Muscle of leg (tissue), 11 donors: ENCODE results near the gene SYNPR. TPM values are rescaled to one million over a fixed set of nuclear protein-coding genes. Genes with fewer than 3 reads are reported as not detected.
"Not testable (repeated sequence)": the region's sequence is repeated elsewhere in the genome, so short reads cannot be mapped to it uniquely, and the experiment has no call there.

Experiments
- DNase-seq: peaks from one replicate; pipeline ENCODE4 v3.0.0; 2013
- H3K27ac ChIP-seq: one replicate; pipeline ENCODE4 v1.5.1; 2013; ENCODE audit warnings: mild to moderate bottlenecking, low read length, control low read depth
- H3K27me3 ChIP-seq: one replicate; pipeline ENCODE4 v1.6.1; 2013; ENCODE audit warnings: low read length; ENCODE audit not compliant: control insufficient read depth, insufficient read depth
- H3K36me3 ChIP-seq: one replicate; pipeline ENCODE4 v1.6.1; 2013; ENCODE audit warnings: low read length; ENCODE audit not compliant: control insufficient read depth, insufficient read depth
- H3K4me1 ChIP-seq: one replicate; pipeline ENCODE4 v1.6.1; 2013; ENCODE audit warnings: low read length; ENCODE audit not compliant: control insufficient read depth, insufficient read depth
- H3K4me3 ChIP-seq: one replicate; pipeline ENCODE4 v1.5.1; 2013; ENCODE audit warnings: low read length, control low read depth
- H3K9me3 ChIP-seq: replicated peaks from 2 replicates; pipeline ENCODE4 v1.6.1; 2013; ENCODE audit warnings: low read depth, low read length; ENCODE audit not compliant: control insufficient read depth
- WGBS: methylation state at CpG from one replicate; pipeline ENCODE4 v1.1.5; 2013; ENCODE audit warnings: missing lambda C conversion rate; ENCODE audit not compliant: insufficient coverage; 5-methylcytosine and 5-hydroxymethylcytosine counted together
- polyA plus RNA-seq, 8 donors: library from polyadenylated mRNA; unstranded; fragments of 120-200 nt; gene quantifications; one replicate each; pipeline versions ENCODE4 v1.2.1 to v1.2.3, GENCODE V29; 2013; ENCODE audit warnings: inconsistent platforms in 1 of 8, low replicate concordance in 1 of 8; ENCODE audit not compliant: insufficient read length in 8 of 8, insufficient read depth in 1 of 8
- total RNA-seq: library from RNA; stranded (reverse); fragments of 120-200 nt; gene quantifications from one replicate; pipeline ENCODE4 v1.2.4, GENCODE V29; 2013

The SYNPR gene
- total and polyA plus RNA-seq, 9 donors = 0.04 TPM; not detected in 8

DNA sequence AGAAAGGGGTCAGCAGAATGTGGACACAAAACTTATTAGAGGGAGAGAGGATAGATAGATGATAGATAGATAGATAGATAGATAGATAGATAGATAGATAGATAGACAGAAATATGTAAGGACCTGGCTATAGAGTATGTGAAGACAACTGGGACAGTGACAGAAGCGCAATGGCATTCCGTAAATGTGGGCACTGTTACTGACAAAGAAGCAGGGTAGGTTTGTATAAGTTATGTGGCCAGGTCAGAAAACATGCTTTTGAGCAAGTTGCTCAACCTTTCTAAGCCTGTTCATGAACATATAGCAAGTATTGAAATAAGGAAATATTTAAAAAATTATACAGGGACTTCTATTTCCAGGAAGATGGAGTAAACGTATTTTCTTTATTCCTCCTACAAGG is 357.1 kb downstream of the SYNPR start:
- no peak overlapping the region for H3K4me3 ChIP-seq
- no peak for DNase-seq
- H3K4me1 ChIP-seq = no peaks in the 10 kb centered on the region
- H3K36me3 ChIP-seq = no peaks in the 10 kb centered on the region
- H3K27ac ChIP-seq = no peak overlapping the region
- WGBS = 100% methylated on average over 1 of the region's 3 CpGs
- H3K27me3 ChIP-seq = no peaks in the 10 kb centered on the region
- H3K9me3 ChIP-seq = no peaks in the 10 kb centered on the region

DNA sequence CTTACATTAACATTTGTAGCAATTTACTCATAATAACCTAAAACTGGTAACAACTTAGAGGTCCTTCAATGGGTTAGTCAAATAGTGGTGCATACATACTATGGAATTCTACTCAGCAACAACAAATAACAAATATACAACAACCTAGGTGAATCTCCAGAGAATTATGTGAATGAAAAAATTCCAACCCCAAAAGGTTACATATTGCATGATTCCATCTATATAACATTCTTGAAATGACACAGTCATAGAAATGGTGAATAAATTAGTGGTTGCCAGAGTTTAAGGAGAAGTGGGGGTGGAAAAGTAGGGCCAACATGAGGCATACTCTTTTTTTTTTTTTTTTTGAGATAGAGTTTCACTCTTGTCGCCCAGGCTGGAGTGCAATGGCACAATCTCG is 361.7 kb downstream of the SYNPR start:
- WGBS = 75% methylated on average over 2 of the region's 2 CpGs
- H3K27ac ChIP-seq = no peak overlapping the region
- no peak overlapping the region for H3K4me3 ChIP-seq
- H3K9me3 ChIP-seq = no peaks in the 10 kb centered on the region
- H3K4me1 ChIP-seq = no peaks in the 10 kb centered on the region
- H3K36me3 ChIP-seq = no peaks in the 10 kb centered on the region
- H3K27me3 ChIP-seq = no peaks in the 10 kb centered on the region
- DNase-seq = no peak

DNA sequence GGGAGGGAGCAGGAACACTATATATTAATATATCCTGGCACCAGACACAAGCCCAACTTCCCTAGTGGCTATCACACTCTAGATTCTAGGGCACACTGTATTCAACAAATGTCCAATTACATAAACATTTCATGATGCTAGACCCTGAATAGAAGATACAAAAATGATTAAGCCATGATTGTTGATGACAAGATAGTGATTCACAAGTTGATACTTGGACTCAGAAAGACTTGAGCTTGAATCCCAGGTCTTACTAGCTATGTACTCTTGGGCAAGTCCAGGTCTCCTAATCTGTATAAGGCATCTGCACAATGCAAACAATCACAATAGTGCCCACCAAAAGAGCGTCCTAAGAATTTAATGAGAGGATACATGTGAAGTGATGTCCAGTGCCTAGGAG is 364.4 kb downstream of the SYNPR start:
- no peaks in the 10 kb centered on the region for H3K9me3 ChIP-seq
- DNase-seq = no peak
- H3K27me3 ChIP-seq = no peaks in the 10 kb centered on the region
- no peak overlapping the region for H3K27ac ChIP-seq
- no peak overlapping the region for H3K4me3 ChIP-seq
- H3K4me1 ChIP-seq = no peaks in the 10 kb centered on the region
- H3K36me3 ChIP-seq = no peaks in the 10 kb centered on the region
- WGBS = no CpG with 5 or more reads among the region's 1 CpG

DNA sequence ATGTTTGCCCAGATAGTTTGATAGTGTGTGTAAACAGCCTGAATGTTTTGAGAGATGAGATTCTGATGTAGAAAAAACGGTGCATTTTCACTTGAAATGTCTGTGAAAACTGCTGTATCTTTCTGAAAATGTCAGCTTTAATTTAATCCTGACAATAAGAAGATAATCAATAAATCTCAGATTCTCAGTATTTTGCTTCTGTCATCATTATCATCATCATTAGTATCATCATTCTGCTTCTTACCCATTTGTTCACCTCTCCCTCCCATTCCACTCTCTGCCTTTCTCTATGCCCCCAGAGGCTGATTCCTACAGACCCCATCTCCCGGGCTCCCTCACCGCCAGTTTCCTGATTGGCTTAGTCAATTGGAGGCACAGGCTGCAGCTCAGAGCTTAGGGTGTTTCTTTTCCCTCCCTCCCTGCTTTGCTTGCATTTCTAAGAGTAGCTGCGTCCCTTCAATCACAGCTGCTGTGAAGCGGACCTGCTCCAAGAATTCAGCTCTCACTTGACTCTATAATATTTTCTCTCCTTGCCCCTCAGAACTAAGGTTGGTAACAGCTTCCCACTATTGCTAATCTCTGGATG is 366.2 kb downstream of the SYNPR start:
- H3K27me3 ChIP-seq = no peaks in the 10 kb centered on the region
- H3K36me3 ChIP-seq = no peaks in the 10 kb centered on the region
- H3K27ac ChIP-seq = no peak overlapping the region
- H3K4me3 ChIP-seq = no peak overlapping the region
- WGBS = 58% methylated on average over 4 of the region's 5 CpGs
- DNase-seq = no peak
- no peaks in the 10 kb centered on the region for H3K4me1 ChIP-seq
- no peaks in the 10 kb centered on the region for H3K9me3 ChIP-seq

DNA sequence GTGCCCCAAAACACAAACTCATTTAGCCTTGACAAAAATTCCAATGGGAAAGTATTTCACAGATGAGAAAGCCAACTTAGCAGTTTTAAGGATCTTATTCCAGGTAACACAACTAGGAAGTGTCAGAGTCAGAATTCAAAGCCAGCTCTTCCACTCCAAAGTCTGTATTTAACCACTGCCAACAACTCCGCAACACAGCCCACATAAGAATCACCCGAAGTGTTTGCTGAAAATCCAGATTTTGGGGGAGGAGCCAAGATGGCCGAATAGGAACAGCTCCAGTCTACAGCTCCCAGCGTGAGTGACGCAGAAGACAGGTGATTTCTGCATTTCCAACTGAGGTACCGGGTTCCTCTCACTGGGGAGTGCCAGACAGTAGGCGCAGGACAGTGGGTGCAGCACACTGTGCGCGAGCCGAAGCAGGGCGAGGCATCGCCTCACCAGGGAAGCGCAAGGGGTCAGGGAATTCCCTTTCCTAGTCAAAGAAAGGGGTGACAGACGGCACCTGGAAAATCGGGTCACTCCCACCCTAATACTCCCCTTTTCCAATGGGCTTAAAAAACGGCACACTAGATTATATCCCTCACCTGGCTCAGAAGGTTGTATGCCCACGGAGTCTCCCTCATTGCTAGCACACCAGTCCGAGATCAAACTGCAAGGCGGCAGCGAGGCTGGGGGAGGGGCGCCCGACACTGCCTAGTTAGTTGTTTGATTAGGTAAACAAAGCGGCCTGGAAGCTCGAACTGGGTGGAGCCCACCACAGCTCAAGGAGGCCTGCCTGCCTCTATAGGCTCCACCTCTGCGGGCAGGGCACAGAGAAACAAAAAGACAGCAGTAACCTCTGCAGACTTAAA is 367.0 kb downstream of the SYNPR start:
- not testable (repeated sequence) for H3K4me3 ChIP-seq, H3K27ac ChIP-seq
- 56% methylated on average over 13 of the region's 25 CpGs for whole genome bisulfite sequencing

DNA sequence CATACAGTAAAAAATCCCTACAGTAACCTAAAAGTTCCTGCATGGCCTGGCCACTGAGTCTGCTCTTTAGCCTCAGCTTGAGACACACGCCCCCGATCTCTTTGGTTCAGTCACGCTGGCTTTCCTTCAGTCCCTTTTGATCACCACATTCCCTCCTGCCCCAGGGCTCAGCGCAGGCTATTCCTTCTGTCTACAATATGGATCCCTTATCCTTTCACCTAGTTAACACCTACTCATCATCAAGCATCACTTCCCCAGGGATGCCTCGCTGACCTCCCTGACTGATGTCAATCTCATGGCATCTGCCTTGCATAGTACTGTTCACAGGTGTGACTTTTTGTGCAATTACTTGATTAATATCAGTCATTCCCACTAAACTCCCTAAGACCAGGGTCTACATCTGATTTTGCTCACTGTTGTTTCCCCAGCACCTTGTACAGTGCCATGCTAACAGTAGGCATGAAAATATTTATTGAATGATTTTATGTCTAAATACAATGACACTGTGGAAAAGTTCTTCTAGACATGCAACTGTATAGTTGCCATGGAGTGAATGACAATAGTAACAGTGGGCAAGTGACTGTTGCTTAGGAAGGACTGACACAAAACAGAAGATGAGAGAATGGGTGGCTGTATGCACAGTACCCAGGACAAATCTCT is 374.1 kb downstream of the SYNPR start, which contains the start of gene SNTN:
SNTN (plus strand) TSS at position 610 of the 660 bp plus-strand sequence; CDS start at position 623, 13 bp downstream.
- Histone ChIP-seq H3K27me3 (no peaks in the 10 kb centered on the region), H3K36me3 (no peaks in the 10 kb centered on the region), H3K4me1 (no peaks in the 10 kb centered on the region), H3K9me3 (no peaks in the 10 kb centered on the region), H3K27ac (no peak within 1 kb of the TSS), H3K4me3 (no peak within 1 kb of the TSS)
- WGBS = 79% methylated on average over 5 of the region's 5 CpGs
- DNase-seq = no peak

More for the DNA sequence above, 367.0 kb downstream of the SYNPR start:
- H3K9me3 ChIP-seq, H3K27me3 ChIP-seq, H3K36me3 ChIP-seq, H3K4me1 ChIP-seq, DNase-seq: not testable (repeated sequence)

DNA sequence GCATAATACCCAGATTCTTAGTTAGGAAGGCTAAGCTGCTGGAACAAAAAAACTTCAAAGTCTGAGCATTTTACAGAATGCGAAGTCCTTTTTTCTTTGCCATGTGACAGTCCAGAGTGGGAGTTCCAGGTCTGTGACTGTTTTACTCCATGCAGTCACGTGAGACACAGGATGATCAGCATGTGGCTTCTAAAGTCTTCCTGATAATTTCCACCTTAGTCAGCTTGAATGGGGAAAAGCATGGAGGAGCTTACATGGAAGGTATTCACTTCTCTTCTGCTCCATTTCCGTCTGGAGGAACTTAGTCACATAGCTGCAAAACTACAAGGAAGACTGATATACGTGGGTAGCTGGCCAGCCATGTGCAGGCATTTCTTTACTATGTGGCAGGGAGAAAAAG is 376.1 kb downstream of the SYNPR start:
- H3K27me3 ChIP-seq = no peaks in the 10 kb centered on the region
- no peak overlapping the region for H3K4me3 ChIP-seq
- no peaks in the 10 kb centered on the region for H3K4me1 ChIP-seq
- H3K27ac ChIP-seq = no peak overlapping the region
- no peaks in the 10 kb centered on the region for H3K36me3 ChIP-seq
- H3K9me3 ChIP-seq = no peaks in the 10 kb centered on the region
- WGBS = 80% methylated on average over 1 of the region's 4 CpGs
- no peak for DNase-seq

DNA sequence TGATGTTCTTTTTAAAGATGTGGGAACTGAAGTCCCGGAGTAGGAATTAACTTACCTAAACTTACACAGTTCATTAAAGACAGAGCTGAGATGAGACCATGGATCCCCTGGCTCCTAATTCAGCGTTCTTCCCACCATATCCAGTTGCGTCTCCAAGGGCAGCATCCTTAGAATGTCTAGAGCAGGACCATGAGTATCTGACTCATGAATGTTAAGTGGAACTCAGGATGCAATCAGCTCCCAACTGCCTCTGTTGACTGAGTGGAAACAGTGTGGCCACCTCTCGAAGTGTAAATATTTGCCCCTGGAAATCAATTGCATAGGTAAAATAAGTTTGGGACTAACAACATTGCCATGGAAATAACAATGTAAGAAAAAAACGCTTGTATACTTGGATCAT is 376.8 kb downstream of the SYNPR start:
- Histone ChIP-seq H3K4me1 (no peaks in the 10 kb centered on the region), H3K27ac (no peak overlapping the region), H3K36me3 (no peaks in the 10 kb centered on the region), H3K4me3 (no peak overlapping the region), H3K9me3 (no peaks in the 10 kb centered on the region), H3K27me3 (no peaks in the 10 kb centered on the region)
- WGBS = no CpG with 5 or more reads among the region's 5 CpGs
- no peak for DNase-seq

DNA sequence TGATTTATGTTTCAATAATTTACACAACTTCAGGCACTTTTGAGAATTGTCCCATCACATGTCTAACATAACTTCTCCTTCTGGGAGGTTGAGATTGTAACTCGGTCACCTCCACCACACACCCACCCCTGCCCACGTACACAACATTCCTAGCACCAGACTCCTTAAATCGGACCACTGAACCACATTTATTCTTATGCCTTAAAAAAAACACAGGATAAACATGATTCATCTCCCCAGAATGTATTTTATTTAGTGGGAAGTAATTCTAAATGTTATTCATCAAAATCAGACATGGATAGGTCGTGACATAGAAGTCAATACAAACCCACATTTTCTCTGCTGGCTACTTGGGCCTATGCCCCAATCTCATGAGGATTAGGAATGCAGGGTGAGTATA is 377.4 kb downstream of the SYNPR start:
- WGBS = no CpG with 5 or more reads among the region's 4 CpGs
- DNase-seq = no peak
- Histone ChIP-seq H3K9me3 (no peaks in the 10 kb centered on the region), H3K4me1 (no peaks in the 10 kb centered on the region), H3K36me3 (no peaks in the 10 kb centered on the region), H3K27ac (no peak overlapping the region), H3K4me3 (no peak overlapping the region), H3K27me3 (no peaks in the 10 kb centered on the region)

DNA sequence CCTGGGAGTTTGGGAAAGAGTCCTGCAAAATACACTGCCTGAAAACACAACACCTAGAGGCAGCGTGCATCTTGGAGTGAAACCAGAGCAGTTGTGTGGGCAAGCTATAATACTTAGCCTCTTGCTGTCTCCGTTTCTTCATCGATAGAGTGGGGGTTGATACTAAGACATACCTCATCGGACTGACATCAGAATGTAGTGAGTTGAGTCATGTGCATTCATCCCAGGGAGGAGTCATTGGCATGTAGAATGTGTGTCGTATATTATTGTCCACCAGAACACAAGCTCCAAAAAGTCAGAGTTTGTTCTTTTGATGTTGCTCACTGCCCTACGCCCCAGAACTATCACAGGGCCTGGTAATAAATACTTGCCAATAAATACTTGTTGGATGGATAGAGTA is 378.7 kb downstream of the SYNPR start:
- no CpG with 5 or more reads among the region's 6 CpGs for WGBS
- Histone ChIP-seq H3K27ac (no peak overlapping the region), H3K4me3 (no peak overlapping the region), H3K36me3 (no peaks in the 10 kb centered on the region), H3K4me1 (no peaks in the 10 kb centered on the region), H3K27me3 (no peaks in the 10 kb centered on the region), H3K9me3 (no peaks in the 10 kb centered on the region)
- DNase-seq = no peak
